ENCODE results near the gene TNS1. TPM values are rescaled to one million over a fixed set of nuclear protein-coding genes. Genes with fewer than 3 reads are reported as not detected.

TNS1 gene
- total RNA-seq, 2 donors from 2014 or later, result 168 to 174 TPM

DNA sequence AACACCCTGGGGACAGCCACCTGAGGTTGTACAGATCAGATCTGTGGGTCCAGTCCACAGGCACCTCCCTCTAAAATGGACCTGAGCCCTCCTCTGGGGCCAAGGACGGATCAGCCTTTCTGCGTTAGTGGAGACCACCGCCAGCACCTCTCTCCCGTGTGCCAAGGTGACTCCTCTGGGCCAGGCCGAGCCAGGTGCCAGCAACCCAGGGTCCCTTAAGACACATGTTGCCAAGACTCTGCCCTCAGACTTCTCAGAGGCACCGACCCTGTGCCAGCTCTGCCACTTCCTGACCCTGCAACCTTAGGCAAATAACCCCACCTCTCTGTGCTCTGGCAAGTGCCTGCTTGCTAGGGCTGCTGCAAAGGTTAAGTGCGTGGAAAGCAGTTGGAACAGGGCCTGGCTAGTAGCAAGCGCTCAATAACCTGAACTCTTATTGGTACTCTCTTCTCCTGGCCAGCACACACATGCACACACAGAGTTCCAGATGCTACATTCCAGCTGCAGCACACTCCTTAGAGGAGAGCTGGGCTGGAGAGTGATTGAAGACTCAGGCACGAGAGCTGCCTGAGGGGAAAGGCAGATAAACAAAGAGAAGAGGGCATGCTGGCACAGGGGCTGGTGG is 105.6 kb downstream of the TNS1 start:
- Histone ChIP-seq H3K36me3 (replicated peaks in 1 of 2; ENCODE audit: insufficient read depth in 1 of 2, low read depth in 2 of 2) (peaks cover 0 to 33% of the 10 kb centered on the region in 2 donors), H3K4me3 (no peak overlapping the region), H3K27me3 (no peaks in the 10 kb centered on the region), H3K27ac (peak overlapping the region; percentile 81 to 92 (median 90)), H3K9me3 (no peaks in the 10 kb centered on the region), H3K4me1 (peaks cover 54% of the 10 kb centered on the region)
- WGBS, 2 donors, result 32 to 42% methylated on average over 8 to 9 of the region's 9 CpGs
- intact Hi-C loops (cut with DNase I), result loop anchor here (5.0 kb wide), 1 partner anchor 85 kb away; no protein-coding TSS in a partner anchor
- DNase-seq (no peak), ATAC-seq (no peak)
- TF ChIP-seq, protein P1, sequence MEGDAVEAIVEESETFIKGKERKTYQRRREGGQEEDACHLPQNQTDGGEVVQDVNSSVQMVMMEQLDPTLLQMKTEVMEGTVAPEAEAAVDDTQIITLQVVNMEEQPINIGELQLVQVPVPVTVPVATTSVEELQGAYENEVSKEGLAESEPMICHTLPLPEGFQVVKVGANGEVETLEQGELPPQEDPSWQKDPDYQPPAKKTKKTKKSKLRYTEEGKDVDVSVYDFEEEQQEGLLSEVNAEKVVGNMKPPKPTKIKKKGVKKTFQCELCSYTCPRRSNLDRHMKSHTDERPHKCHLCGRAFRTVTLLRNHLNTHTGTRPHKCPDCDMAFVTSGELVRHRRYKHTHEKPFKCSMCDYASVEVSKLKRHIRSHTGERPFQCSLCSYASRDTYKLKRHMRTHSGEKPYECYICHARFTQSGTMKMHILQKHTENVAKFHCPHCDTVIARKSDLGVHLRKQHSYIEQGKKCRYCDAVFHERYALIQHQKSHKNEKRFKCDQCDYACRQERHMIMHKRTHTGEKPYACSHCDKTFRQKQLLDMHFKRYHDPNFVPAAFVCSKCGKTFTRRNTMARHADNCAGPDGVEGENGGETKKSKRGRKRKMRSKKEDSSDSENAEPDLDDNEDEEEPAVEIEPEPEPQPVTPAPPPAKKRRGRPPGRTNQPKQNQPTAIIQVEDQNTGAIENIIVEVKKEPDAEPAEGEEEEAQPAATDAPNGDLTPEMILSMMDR (IDR thresholded peaks at IDR 0.05), result no peak
- TF ChIP-seq POLR2A (IDR thresholded peaks at IDR 0.05), result no peak

DNA sequence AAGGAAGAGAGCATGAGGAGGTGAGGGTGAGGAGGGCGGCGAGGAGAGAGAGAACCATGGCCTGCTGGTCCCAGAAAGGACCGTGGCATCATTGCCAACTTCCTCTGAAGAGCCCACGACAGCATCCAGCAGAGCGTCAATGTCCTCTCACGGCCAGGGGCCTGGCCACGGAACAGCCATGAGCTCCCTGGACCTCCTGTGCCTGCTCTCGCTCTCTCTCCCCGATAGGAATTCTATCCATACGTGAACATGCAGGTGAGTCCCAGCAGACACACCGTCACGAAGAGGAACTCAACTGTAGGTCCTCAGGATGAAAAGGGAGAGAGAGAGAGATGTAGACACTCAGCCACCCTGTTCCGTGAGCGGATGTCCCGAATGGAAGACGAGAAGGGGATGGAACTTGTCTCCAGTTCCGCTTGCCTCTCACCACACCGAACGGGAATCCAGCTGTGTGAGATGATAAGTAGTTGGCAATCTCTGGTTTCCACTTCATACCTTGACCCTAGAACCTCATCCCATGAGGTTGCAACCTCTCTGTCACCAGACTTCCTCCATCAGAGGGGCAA is 107.6 kb downstream of the TNS1 start:
- no peak for DNase-seq

DNA sequence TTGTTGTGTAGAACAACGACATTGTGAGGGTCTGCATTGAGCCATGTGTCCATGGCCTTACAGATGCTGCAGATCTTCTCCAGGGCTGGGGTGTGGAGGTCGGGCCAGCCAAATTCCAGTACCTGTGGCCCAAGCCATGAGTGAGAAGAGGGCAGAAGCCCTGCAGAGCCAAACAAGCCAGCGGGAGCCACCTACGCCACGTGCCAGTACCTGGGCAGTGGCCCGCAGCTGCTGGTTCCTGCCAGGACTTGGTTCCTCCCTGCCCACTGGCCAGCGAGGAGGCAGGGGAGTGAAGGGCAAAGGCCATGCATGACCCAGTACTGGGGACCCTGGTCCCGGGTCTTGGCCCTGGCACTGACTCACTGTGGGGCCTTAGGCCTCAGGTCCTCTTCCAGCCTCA is 109.4 kb downstream of the TNS1 start:
- ATAC-seq, result no peak
- DNase-seq, result no peak
- H3K9me3 ChIP-seq, result no peaks in the 10 kb centered on the region
- no peak overlapping the region for H3K4me3 ChIP-seq
- WGBS, 2 donors, result 78 to 80% methylated on average over 6 to 8 of the region's 8 CpGs
- peaks cover 0 to 64% of the 10 kb centered on the region in 2 donors for H3K36me3 ChIP-seq (replicated peaks in 1 of 2; ENCODE audit: insufficient read depth in 1 of 2, low read depth in 2 of 2)
- TF ChIP-seq POLR2A (IDR thresholded peaks at IDR 0.05), result no peak
- TF ChIP-seq, protein P1 (IDR thresholded peaks at IDR 0.05), result no peak
- no peaks in the 10 kb centered on the region for H3K27me3 ChIP-seq
- intact Hi-C loops (cut with DNase I), result no loop called here
- peaks cover 32% of the 10 kb centered on the region for H3K4me1 ChIP-seq
- peak overlapping the region in 1 of 4 donors; percentile 35 for H3K27ac ChIP-seq

More for the DNA sequence above, 107.6 kb downstream of the TNS1 start:
- H3K27me3 ChIP-seq, result no peaks in the 10 kb centered on the region
- peak overlapping the region in 2 of 4 donors; percentile 20 to 33 for H3K27ac ChIP-seq
- 73% methylated on average over 19 of the region's 19 CpGs for WGBS, 2 donors
- peaks cover 0 to 52% of the 10 kb centered on the region in 2 donors for H3K36me3 ChIP-seq (replicated peaks in 1 of 2; ENCODE audit: insufficient read depth in 1 of 2, low read depth in 2 of 2)
- H3K4me3 ChIP-seq, result no peak overlapping the region
- ATAC-seq, result no peak
- intact Hi-C loops (cut with DNase I), result loop anchor here (5.0 kb wide), 1 partner anchor 87 kb away; no protein-coding TSS in a partner anchor
- H3K4me1 ChIP-seq, result peaks cover 36% of the 10 kb centered on the region
- H3K9me3 ChIP-seq, result no peaks in the 10 kb centered on the region
- no peak for TF ChIP-seq POLR2A (IDR thresholded peaks at IDR 0.05)
- TF ChIP-seq, protein P1 (IDR thresholded peaks at IDR 0.05), result no peak

DNA sequence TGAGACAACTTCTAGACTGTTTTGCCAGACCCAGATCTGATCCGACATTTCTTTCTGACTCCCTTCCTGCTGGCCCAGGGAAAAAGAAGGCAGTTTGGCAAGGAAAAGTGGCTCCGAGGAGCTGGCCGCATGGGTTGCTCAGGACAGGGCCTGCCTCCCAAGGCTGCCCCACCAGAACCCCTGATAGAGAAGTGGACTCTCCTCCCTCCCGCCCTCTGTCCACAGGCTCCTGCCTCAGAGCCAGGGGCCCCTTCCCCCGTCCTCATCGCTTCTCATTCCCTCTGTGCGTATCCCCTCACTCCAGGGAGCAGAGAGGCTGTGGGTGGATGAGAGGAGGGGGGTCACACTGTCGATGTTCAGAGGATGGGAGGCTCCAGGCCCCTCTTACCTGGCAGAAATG is 110.2 kb downstream of the TNS1 start:
- Histone ChIP-seq H3K27me3 (no peaks in the 10 kb centered on the region), H3K36me3 (replicated peaks in 1 of 2; ENCODE audit: insufficient read depth in 1 of 2, low read depth in 2 of 2) (peaks cover 0 to 64% of the 10 kb centered on the region in 2 donors), H3K4me1 (peaks cover 23% of the 10 kb centered on the region), H3K27ac (peak overlapping the region in 1 of 4 donors; percentile 28), H3K9me3 (no peaks in the 10 kb centered on the region), H3K4me3 (no peak overlapping the region)
- ATAC-seq (no peak), DNase-seq (no peak)
- 73 to 90% methylated on average over 8 of the region's 8 CpGs for WGBS, 2 donors
- intact Hi-C loops (cut with DNase I), result no loop called here
- TF ChIP-seq POLR2A (IDR thresholded peaks at IDR 0.05), result no peak
- TF ChIP-seq, protein P1 (IDR thresholded peaks at IDR 0.05), result no peak
